K562 (cell line): Measurements from ENCODE around the gene NECTIN2. TPM values are rescaled to one million over a fixed set of nuclear protein-coding genes. Genes with fewer than 3 reads are reported as not detected.
A peak's percentile ranks its signal among the peaks of the same experiment; 100 is the strongest.

Experiments used
- ARID1B ChIP-seq: fragments of 450-650 bp; IDR thresholded peaks from 2 replicates; pipeline ENCODE4 v1.6.1; 2016; ENCODE audit warnings: antibody characterized with exemption, mild to moderate bottlenecking, inconsistent platforms
- CBFA2T2 ChIP-seq: fragments of 450-650 bp; conservative IDR thresholded peaks from 2 replicates; pipeline ENCODE4 v1.6.1; 2017; ENCODE audit warnings: mild to moderate bottlenecking
- ILK ChIP-seq: fragments of 450-650 bp; IDR thresholded peaks from 2 replicates; pipeline ENCODE4 v1.6.1; 2016; ENCODE audit warnings: missing genetic modification characterization, low read depth, mild to moderate bottlenecking, missing compliant biosample characterization, moderate library complexity, borderline replicate concordance
- KDM2B ChIP-seq: fragments of 250-450 bp; sonication (Bioruptor Pico); IDR thresholded peaks from 2 replicates; pipeline ENCODE4 v1.8.0; 2021; ENCODE audit warnings: mild to moderate bottlenecking, moderate library complexity
- MAZ ChIP-seq, 2 experiments: fragments of 450-650 bp in 1 of 2; sonication (generic) in 1 of 2; formaldehyde crosslinking; IDR thresholded peaks in 1 of 2; conservative IDR thresholded peaks in 1 of 2; 2 replicates each; pipeline versions ENCODE4 v1.4.0 to v1.5.0; 2020; ENCODE audit warnings: mild to moderate bottlenecking in 1 of 2, missing genetic modification reagents in 1 of 2
- MIER1 ChIP-seq: fragments of 450-650 bp; IDR thresholded peaks from 2 replicates; pipeline ENCODE4 v1.6.1; 2016; ENCODE audit warnings: antibody characterized with exemption, mild to moderate bottlenecking, low read depth
- NR1H2 ChIP-seq: sonication (generic); formaldehyde crosslinking; IDR thresholded peaks from 2 replicates; pipeline ENCODE4 v1.4.0; 2020; ENCODE audit warnings: mild to moderate bottlenecking, missing genetic modification reagents
- NR2C2 ChIP-seq, 2 experiments: fragments of 200-800 bp in 1 of 2; sonication (Bioruptor generic) in 1 of 2; sonication (generic) in 1 of 2; formaldehyde crosslinking in 1 of 2; IDR thresholded peaks; 2 replicates each; pipeline versions ENCODE4 v1.6.1 to v1.8.0; 2016 to 2022; ENCODE audit warnings: mild to moderate bottlenecking in 1 of 2, missing compliant biosample characterization in 1 of 2, missing genetic modification characterization in 1 of 2, missing genetic modification reagents in 1 of 2
- SMC3 ChIP-seq: conservative IDR thresholded peaks from 2 replicates; pipeline ENCODE4 v1.6.1; 2011; ENCODE audit warnings: low read depth, low read length, improper control_type of control experiment; ENCODE audit not compliant: insufficient read depth
- TBL1XR1 ChIP-seq, 2 experiments: IDR thresholded peaks; 2 replicates each; pipeline ENCODE4 v1.6.1; 2012; ENCODE audit warnings: improper control_type of control experiment in 2 of 2, low read length in 2 of 2, mild to moderate bottlenecking in 1 of 2
- TRIM24 ChIP-seq, 2 experiments: fragments of 450-650 bp; IDR thresholded peaks; 2 replicates each; pipeline ENCODE4 v1.6.1; 2016
- ZFPM2 ChIP-seq: fragments of 250-450 bp; sonication (Bioruptor Pico); IDR thresholded peaks from 2 replicates; pipeline ENCODE4 v1.5.1; 2022; ENCODE audit warnings: mild to moderate bottlenecking
- ZNF551 ChIP-seq: fragments of 250-450 bp; sonication (Bioruptor Pico); IDR thresholded peaks from 2 replicates; pipeline ENCODE4 v1.5.0; 2021; ENCODE audit warnings: mild to moderate bottlenecking, moderate library complexity
- ZNF586 ChIP-seq: fragments of 450-650 bp; formaldehyde crosslinking; conservative IDR thresholded peaks from 2 replicates; pipeline ENCODE4 v1.4.0; 2020; ENCODE audit warnings: mild to moderate bottlenecking, moderate library complexity
- polyA plus RNA-seq, 8 experiments: library from polyadenylated mRNA; depleted of rRNA in 4 of 8; stranded (reverse) in 5 of 8; unstranded in 3 of 8; fragments of >200 nt; fragmentation: Nextera tagmentation in 2 of 8; fragmentation: Illumina TruSeq in 1 of 8; extraction: Ambion mirVana in 2 of 8; extraction: Trizol in 1 of 8; gene quantifications; 2 replicates each; pipeline versions ENCODE4 v1.2.1 to v1.2.3, GENCODE V29; 2011 to 2014; ENCODE audit warnings: inconsistent platforms in 1 of 8, missing spikeins in 1 of 8
- total RNA-seq, 7 experiments: library from RNA; depleted of rRNA in 6 of 7; stranded (reverse); fragments of >200 nt in 6 of 7; fragmentation: Illumina TruSeq in 2 of 7; extraction: Trizol in 2 of 7; gene quantifications; 2 replicates each; pipeline versions ENCODE4 v1.2.1 to v1.2.3, GENCODE V29; 2011 to 2021; ENCODE audit warnings: low replicate concordance in 1 of 7
- TF ChIP-seq, protein P1 (sequence below): fragments of 250-450 bp; sonication (Bioruptor Pico); IDR thresholded peaks from 2 replicates; pipeline ENCODE4 v1.5.0; 2020; ENCODE audit warnings: mild to moderate bottlenecking, borderline replicate concordance
- TF ChIP-seq, protein P2 (sequence below), 2 experiments: IDR thresholded peaks; 2 replicates each; pipeline ENCODE4 v1.6.1; 2012; ENCODE audit warnings: improper control_type of control experiment in 2 of 2, low read depth in 2 of 2, low read length in 2 of 2, borderline replicate concordance in 1 of 2
- TF ChIP-seq, protein P3 (sequence below): sonication (generic); formaldehyde crosslinking; IDR thresholded peaks from 2 replicates; pipeline ENCODE4 v1.8.0; 2022; ENCODE audit warnings: mild to moderate bottlenecking, missing genetic modification reagents
- TF ChIP-seq, protein P4 (sequence below): sonication (generic); formaldehyde crosslinking; IDR thresholded peaks from 2 replicates; pipeline ENCODE4 v1.8.1; 2022; ENCODE audit warnings: missing genetic modification reagents

The NECTIN2 gene
- total and polyA plus RNA-seq, 9 of the 15 experiments (the other 6 are each of a cell fraction or from before 2014, with no cell fraction given), result 3.9 to 94.9 (median 34.9) TPM

DNA sequence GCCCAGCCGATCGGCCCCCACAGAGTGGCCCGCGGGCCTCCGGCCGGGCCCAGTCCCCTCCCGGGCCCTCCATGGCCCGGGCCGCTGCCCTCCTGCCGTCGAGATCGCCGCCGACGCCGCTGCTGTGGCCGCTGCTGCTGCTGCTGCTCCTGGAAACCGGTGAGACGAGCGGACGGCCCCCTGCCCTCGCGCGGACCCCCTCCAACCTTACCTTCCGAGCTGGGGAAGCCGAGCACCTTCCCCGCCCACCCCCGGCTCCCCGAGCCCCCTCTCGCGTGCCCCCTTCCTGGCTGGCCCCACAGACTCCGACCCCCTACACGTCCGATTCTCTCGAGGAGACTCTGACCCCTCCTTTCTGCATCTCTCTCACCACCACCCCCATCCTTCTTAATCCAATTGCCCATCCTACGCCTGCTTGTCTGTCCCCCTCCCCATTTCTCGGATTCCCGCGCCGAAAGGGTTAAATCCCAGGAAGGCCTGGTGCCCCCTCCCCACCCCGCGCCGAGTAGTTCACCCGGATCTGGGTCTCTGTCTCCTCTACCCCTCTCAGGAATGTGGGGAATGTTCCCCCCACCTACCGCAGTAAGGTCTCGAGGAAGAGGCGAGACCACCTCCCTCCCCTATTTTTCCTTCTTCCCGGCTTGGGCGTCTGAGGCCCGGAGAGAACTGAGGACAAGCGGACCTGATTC is 502 bp downstream of the NECTIN2 start (continued):
- TF ChIP-seq, protein P1, sequence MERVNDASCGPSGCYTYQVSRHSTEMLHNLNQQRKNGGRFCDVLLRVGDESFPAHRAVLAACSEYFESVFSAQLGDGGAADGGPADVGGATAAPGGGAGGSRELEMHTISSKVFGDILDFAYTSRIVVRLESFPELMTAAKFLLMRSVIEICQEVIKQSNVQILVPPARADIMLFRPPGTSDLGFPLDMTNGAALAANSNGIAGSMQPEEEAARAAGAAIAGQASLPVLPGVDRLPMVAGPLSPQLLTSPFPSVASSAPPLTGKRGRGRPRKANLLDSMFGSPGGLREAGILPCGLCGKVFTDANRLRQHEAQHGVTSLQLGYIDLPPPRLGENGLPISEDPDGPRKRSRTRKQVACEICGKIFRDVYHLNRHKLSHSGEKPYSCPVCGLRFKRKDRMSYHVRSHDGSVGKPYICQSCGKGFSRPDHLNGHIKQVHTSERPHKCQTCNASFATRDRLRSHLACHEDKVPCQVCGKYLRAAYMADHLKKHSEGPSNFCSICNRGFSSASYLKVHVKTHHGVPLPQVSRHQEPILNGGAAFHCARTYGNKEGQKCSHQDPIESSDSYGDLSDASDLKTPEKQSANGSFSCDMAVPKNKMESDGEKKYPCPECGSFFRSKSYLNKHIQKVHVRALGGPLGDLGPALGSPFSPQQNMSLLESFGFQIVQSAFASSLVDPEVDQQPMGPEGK (CRISPR knock-in tag), result no peak
- no peak for TF ChIP-seq TBL1XR1 (IDR thresholded peaks at IDR 0.05; ENCODE audit: low read length in 2 of 2)
- TF ChIP-seq CBFA2T2, result no peak
- TF ChIP-seq ILK (tag), result no peak
- TF ChIP-seq, protein P2, sequence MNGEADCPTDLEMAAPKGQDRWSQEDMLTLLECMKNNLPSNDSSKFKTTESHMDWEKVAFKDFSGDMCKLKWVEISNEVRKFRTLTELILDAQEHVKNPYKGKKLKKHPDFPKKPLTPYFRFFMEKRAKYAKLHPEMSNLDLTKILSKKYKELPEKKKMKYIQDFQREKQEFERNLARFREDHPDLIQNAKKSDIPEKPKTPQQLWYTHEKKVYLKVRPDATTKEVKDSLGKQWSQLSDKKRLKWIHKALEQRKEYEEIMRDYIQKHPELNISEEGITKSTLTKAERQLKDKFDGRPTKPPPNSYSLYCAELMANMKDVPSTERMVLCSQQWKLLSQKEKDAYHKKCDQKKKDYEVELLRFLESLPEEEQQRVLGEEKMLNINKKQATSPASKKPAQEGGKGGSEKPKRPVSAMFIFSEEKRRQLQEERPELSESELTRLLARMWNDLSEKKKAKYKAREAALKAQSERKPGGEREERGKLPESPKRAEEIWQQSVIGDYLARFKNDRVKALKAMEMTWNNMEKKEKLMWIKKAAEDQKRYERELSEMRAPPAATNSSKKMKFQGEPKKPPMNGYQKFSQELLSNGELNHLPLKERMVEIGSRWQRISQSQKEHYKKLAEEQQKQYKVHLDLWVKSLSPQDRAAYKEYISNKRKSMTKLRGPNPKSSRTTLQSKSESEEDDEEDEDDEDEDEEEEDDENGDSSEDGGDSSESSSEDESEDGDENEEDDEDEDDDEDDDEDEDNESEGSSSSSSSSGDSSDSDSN (IDR thresholded peaks at IDR 0.05; ENCODE audit: borderline replicate concordance in 1 of 2, low read depth in 2 of 2, low read length in 2 of 2), result no peak
- no peak for TF ChIP-seq KDM2B
- no peak for TF ChIP-seq ZNF586
- no peak for TF ChIP-seq ZNF551 (CRISPR knock-in tag)
- no peak for TF ChIP-seq ARID1B
- TF ChIP-seq SMC3, result no peak
- no peak for TF ChIP-seq MIER1
- TF ChIP-seq ZFPM2, result peak; percentile 43; the same call in 1 of the 2 replicates
- no peak for TF ChIP-seq NR1H2 (CRISPR knock-in tag)
- TF ChIP-seq, protein P3, sequence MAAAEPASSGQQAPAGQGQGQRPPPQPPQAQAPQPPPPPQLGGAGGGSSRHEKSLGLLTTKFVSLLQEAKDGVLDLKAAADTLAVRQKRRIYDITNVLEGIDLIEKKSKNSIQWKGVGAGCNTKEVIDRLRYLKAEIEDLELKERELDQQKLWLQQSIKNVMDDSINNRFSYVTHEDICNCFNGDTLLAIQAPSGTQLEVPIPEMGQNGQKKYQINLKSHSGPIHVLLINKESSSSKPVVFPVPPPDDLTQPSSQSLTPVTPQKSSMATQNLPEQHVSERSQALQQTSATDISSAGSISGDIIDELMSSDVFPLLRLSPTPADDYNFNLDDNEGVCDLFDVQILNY, result no peak
- TF ChIP-seq MAZ (CRISPR knock-in tag; conservative IDR thresholded peaks at IDR 0.05 in 1 of 2, IDR thresholded peaks at IDR 0.05 in 1 of 2), result peak in 1 of 2 experiments; percentile 44; a peak in 1 of 4 replicates
- TF ChIP-seq NR2C2 (CRISPR knock-in tag; IDR thresholded peaks at IDR 0.05), result no peak
- TF ChIP-seq NR2C2 (tag; IDR thresholded peaks at IDR 0.05), result no peak
- TF ChIP-seq, protein P4, sequence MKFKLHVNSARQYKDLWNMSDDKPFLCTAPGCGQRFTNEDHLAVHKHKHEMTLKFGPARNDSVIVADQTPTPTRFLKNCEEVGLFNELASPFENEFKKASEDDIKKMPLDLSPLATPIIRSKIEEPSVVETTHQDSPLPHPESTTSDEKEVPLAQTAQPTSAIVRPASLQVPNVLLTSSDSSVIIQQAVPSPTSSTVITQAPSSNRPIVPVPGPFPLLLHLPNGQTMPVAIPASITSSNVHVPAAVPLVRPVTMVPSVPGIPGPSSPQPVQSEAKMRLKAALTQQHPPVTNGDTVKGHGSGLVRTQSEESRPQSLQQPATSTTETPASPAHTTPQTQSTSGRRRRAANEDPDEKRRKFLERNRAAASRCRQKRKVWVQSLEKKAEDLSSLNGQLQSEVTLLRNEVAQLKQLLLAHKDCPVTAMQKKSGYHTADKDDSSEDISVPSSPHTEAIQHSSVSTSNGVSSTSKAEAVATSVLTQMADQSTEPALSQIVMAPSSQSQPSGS (CRISPR knock-in tag), result no peak
- no peak for TF ChIP-seq TRIM24 (IDR thresholded peaks at IDR 0.05)
